Measurements from ENCODE around the gene ITK. TPM values are rescaled to one million over a fixed set of nuclear protein-coding genes. Genes with fewer than 3 reads are reported as not detected.
A peak's percentile ranks its signal among the peaks of the same experiment; 100 is the strongest.

Gene ITK
- total and polyA plus RNA-seq, 2 donors (not counting 3 experiments of a cell fraction or from before 2014, with no cell fraction given), result not detected

DNA sequence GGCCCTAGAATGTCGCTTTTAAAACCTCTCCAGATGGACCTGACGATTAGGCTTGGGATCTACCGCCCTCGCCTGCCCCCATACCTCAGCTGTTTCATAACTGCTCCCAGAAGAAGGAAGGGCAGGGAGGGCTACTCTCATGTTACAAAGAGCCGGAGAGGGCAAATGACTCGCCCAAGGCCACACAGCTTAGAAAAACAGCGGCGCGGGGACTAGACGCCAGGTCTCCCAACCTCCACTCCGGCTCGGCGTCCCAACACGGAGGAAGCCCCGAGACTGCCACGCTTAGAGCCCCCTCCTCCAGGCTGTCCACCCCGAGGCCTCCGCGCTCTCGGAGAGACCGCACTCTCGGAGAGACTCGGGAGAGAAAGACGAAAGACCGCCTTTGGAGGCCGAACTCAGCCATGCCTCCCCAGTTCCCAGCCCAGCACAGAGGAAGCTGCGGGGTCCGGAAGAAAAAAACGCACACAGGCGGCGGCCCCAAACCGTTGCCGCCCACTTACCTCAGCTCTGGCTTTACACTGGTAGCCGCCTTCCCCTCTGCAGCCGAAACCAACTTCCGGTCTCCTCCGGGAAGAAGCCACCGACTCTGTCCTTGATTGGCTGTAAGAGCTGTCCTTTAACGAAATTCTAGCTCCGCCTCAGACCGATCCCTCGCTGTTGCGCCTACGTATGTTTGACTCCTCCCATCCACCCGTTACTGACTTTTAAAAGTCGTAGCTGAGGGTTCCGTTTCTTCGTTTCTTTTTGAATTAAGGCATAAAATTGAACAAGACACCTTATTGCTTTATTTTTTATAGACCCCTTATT, 38.1 kb upstream of the ITK start, which contains the start of gene MED7:
MED7 (minus strand) TSS at position 549 of the 810 bp plus-strand sequence. CDS start 3,434 bp downstream, outside the sequence.
- intact Hi-C loops (cut with micrococcal nuclease) (loop anchor here (5.0 kb wide), 2 partner anchors 125 to 590 kb away; partner anchors contain the start of genes CYFIP2 and THG1L), dilution Hi-C loops (cut with MboI; ENCODE audit: extremely low pct_ligation_motif_present, low sequenced_read_pairs) (no loop called here)
- Histone ChIP-seq H3K9ac (replicated peaks; ENCODE audit: extremely low read depth, insufficient read depth, low read length) (peak within 1 kb of the TSS; percentile 87), H3K36me3 (ENCODE audit: control insufficient read depth in 2 of 2, extremely low read depth in 1 of 2, insufficient read depth in 2 of 2, low read length in 2 of 2) (peaks cover 0 to 2% of the 10 kb centered on the region in 2 experiments), H3K79me2 (ENCODE audit: control insufficient read depth, insufficient read depth, low read length) (peaks cover 21% of the 10 kb centered on the region), H3K4me3 (replicated peaks in 1 of 3; ENCODE audit: insufficient read depth in 1 of 3, low read depth in 1 of 3, low read length in 3 of 3) (peak within 1 kb of the TSS; percentile 77 to 90 (median 79)), H3K9me3 (replicated peaks; ENCODE audit: control insufficient read depth, insufficient read depth, low read length) (no peaks in the 10 kb centered on the region), H4K20me1 (replicated peaks; ENCODE audit: control insufficient read depth, extremely low read depth, insufficient read depth, low read length) (no peaks in the 10 kb centered on the region), H3K9me1 (replicated peaks; ENCODE audit: control insufficient read depth, extremely low read depth, insufficient read depth, low read length) (no peaks in the 10 kb centered on the region), H3K4me1 (ENCODE audit: control insufficient read depth, extremely low read depth, insufficient read depth, low read length) (peaks cover 6% of the 10 kb centered on the region), H3K27ac (ENCODE audit: insufficient read depth, low read depth, low read length) (peak within 1 kb of the TSS; percentile 79), H2AFZ (ENCODE audit: low read depth, low read length) (peak within 1 kb of the TSS; percentile 90), H3K4me2 (ENCODE audit: insufficient read depth, low read length) (peak within 1 kb of the TSS; percentile 96), H3K27me3 (ENCODE audit: control insufficient read depth in 2 of 2, insufficient read depth in 2 of 2, low read length in 2 of 2) (no peaks in the 10 kb centered on the region)
- POLR2A ChIA-PET, result interaction anchor here (0.8 kb wide), 1 partner anchor 10 kb away, joined by 3 read pairs; no protein-coding TSS in a partner anchor
- FAIRE-seq (peak; percentile 100), DNase-seq (ENCODE audit: low read depth, low spot score) (peak; percentile 99)
- TF ChIP-seq FOS (IDR thresholded peaks at IDR 0.05; ENCODE audit: borderline replicate concordance, insufficient read depth, low read length) (no peak), MYC (IDR thresholded peaks at IDR 0.05; ENCODE audit: low read depth, low read length) (no peak), GATA2 (IDR thresholded peaks at IDR 0.05; ENCODE audit: insufficient read depth, insufficient read length, low read depth, low read length) (no peak), EZH2 (IDR thresholded peaks at IDR 0.05; ENCODE audit: borderline replicate concordance, low read depth, low read length, severe bottlenecking) (no peak), POLR2AphosphoS5 (IDR thresholded peaks at IDR 0.05; ENCODE audit: insufficient read depth, low read depth, low read length) (peak; percentile 61), JUN (IDR thresholded peaks at IDR 0.05; ENCODE audit: borderline replicate concordance, insufficient read depth, insufficient read length, low read depth) (no peak), POLR2A (IDR thresholded peaks at IDR 0.05; ENCODE audit: low read depth, low read length) (peak; percentile 80)
- TF ChIP-seq, protein P1, sequence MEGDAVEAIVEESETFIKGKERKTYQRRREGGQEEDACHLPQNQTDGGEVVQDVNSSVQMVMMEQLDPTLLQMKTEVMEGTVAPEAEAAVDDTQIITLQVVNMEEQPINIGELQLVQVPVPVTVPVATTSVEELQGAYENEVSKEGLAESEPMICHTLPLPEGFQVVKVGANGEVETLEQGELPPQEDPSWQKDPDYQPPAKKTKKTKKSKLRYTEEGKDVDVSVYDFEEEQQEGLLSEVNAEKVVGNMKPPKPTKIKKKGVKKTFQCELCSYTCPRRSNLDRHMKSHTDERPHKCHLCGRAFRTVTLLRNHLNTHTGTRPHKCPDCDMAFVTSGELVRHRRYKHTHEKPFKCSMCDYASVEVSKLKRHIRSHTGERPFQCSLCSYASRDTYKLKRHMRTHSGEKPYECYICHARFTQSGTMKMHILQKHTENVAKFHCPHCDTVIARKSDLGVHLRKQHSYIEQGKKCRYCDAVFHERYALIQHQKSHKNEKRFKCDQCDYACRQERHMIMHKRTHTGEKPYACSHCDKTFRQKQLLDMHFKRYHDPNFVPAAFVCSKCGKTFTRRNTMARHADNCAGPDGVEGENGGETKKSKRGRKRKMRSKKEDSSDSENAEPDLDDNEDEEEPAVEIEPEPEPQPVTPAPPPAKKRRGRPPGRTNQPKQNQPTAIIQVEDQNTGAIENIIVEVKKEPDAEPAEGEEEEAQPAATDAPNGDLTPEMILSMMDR (IDR thresholded peaks at IDR 0.05; ENCODE audit: extremely low read depth in 1 of 2, insufficient read depth in 1 of 2, low read depth in 1 of 2, low read length in 2 of 2), result no peak
- TF ChIP-seq, protein P2, sequence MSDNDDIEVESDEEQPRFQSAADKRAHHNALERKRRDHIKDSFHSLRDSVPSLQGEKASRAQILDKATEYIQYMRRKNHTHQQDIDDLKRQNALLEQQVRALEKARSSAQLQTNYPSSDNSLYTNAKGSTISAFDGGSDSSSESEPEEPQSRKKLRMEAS (IDR thresholded peaks at IDR 0.05; ENCODE audit: insufficient read depth, insufficient read length), result no peak
- BruUV-seq (replicated peaks), result TSS peak; percentile 81
- CTCF ChIA-PET, result interaction anchor here (2.6 kb wide), 1 partner anchor 10 kb away, joined by 13 read pairs; no protein-coding TSS in a partner anchor

All from endothelial cell of umbilical vein (primary cell).